K562 (cell line): ENCODE measurements around the gene ZC3H12A. TPM values are rescaled to one million over a fixed set of nuclear protein-coding genes. Genes with fewer than 3 reads are reported as not detected.

ENCODE experiments used
- AFF4 ChIP-seq: sonication (generic); formaldehyde crosslinking; IDR thresholded peaks from 2 replicates; pipeline ENCODE4 v1.8.0; 2023; ENCODE audit warnings: mild to moderate bottlenecking, missing genetic modification reagents
- ATF7 ChIP-seq: fragments of 450-650 bp; IDR thresholded peaks from 2 replicates; pipeline ENCODE4 v1.7.1; 2014; ENCODE audit warnings: mild to moderate bottlenecking, moderate library complexity
- CREB3 ChIP-seq: fragments of 450-650 bp; conservative IDR thresholded peaks from 2 replicates; pipeline ENCODE4 v1.6.1; 2016; ENCODE audit warnings: missing genetic modification characterization, low read depth, mild to moderate bottlenecking, missing compliant biosample characterization, moderate library complexity
- NR4A1 ChIP-seq, 2 experiments: fragments of 250-450 bp in 1 of 2; fragments of 450-650 bp in 1 of 2; sonication (Bioruptor Pico) in 1 of 2; IDR thresholded peaks; 2 replicates each; pipeline versions ENCODE4 v1.4.0 to v1.6.1; 2016 to 2020; ENCODE audit warnings: mild to moderate bottlenecking in 2 of 2, missing compliant biosample characterization in 1 of 2, missing genetic modification characterization in 1 of 2, moderate library complexity in 1 of 2
- POLR2B ChIP-seq: fragments of 450-650 bp; IDR thresholded peaks from 2 replicates; pipeline ENCODE4 v1.6.1; 2018; ENCODE audit warnings: low read depth; ENCODE audit not compliant: partially characterized antibody
- PTRF ChIP-seq: fragments of 450-650 bp; IDR thresholded peaks from 2 replicates; pipeline ENCODE4 v1.6.1; 2016; ENCODE audit warnings: mild to moderate bottlenecking, missing genetic modification characterization, missing compliant biosample characterization
- SMAD1 ChIP-seq: fragments of 150-350 bp; IDR thresholded peaks from 2 replicates; pipeline ENCODE4 v1.6.1; 2014; ENCODE audit warnings: low read length, low read depth; ENCODE audit not compliant: partially characterized antibody
- SREBF2 ChIP-seq: sonication (generic); formaldehyde crosslinking; IDR thresholded peaks from 2 replicates; pipeline ENCODE4 v1.4.0; 2020; ENCODE audit warnings: mild to moderate bottlenecking, missing genetic modification reagents
- TCF3 ChIP-seq: sonication (generic); formaldehyde crosslinking; IDR thresholded peaks from 2 replicates; pipeline ENCODE4 v1.4.0; 2020; ENCODE audit warnings: mild to moderate bottlenecking, missing genetic modification reagents
- UBTF ChIP-seq, 2 experiments: IDR thresholded peaks; 2 replicates each; pipeline ENCODE4 v1.6.1; 2012; ENCODE audit warnings: improper control_type of control experiment in 2 of 2, low read depth in 2 of 2, low read length in 2 of 2, borderline replicate concordance in 1 of 2
- ZBTB9 ChIP-seq: fragments of 450-650 bp; formaldehyde crosslinking; IDR thresholded peaks from 2 replicates; pipeline ENCODE4 v1.4.0; 2020; ENCODE audit warnings: mild to moderate bottlenecking, moderate library complexity
- ZMIZ1 ChIP-seq, 2 experiments: fragments of 150-350 bp in 1 of 2; IDR thresholded peaks; 2 replicates each; pipeline ENCODE4 v1.6.1; 2012 to 2016; ENCODE audit warnings: low read depth in 2 of 2, low read length in 2 of 2, mild to moderate bottlenecking in 1 of 2, moderate library complexity in 1 of 2
- polyA plus RNA-seq, 8 experiments: library from polyadenylated mRNA; depleted of rRNA in 4 of 8; stranded (reverse) in 5 of 8; unstranded in 3 of 8; fragments of >200 nt; fragmentation: Nextera tagmentation in 2 of 8; fragmentation: Illumina TruSeq in 1 of 8; extraction: Ambion mirVana in 2 of 8; extraction: Trizol in 1 of 8; gene quantifications; 2 replicates each; pipeline versions ENCODE4 v1.2.1 to v1.2.3, GENCODE V29; 2011 to 2014; ENCODE audit warnings: inconsistent platforms in 1 of 8, missing spikeins in 1 of 8
- total RNA-seq, 7 experiments: library from RNA; depleted of rRNA in 6 of 7; stranded (reverse); fragments of >200 nt in 6 of 7; fragmentation: Illumina TruSeq in 2 of 7; extraction: Trizol in 2 of 7; gene quantifications; 2 replicates each; pipeline versions ENCODE4 v1.2.1 to v1.2.3, GENCODE V29; 2011 to 2021; ENCODE audit warnings: low replicate concordance in 1 of 7

Gene ZC3H12A
- total and polyA plus RNA-seq, 9 of the 15 experiments (the other 6 are each of a cell fraction or from before 2014, with no cell fraction given) = 0.14 to 9.4 (median 6.7) TPM

GRCh38 chr1:37514350-37515184 lies 40.2 kb downstream of the ZC3H12A start, which contains the start of gene MEAF6 (continued):
- 0 out of 2 replicates have a peak, but pooled peaks have one; percentile 43 for TF ChIP-seq ZBTB9 (CRISPR knock-in tag)
- TF ChIP-seq NR4A1 (CRISPR knock-in tag; IDR thresholded peaks at IDR 0.05) = 0 out of 2 replicates have a peak, but pooled peaks have one; percentile 68
- TF ChIP-seq NR4A1 (tag; IDR thresholded peaks at IDR 0.05) = peak; percentile 87
- peak; percentile 64 for TF ChIP-seq SMAD1
- peak; percentile 82 for TF ChIP-seq ATF7
- TF ChIP-seq TCF3 (CRISPR knock-in tag) = 0 out of 2 replicates have a peak, but pooled peaks have one; percentile 16
- no peak for TF ChIP-seq ZMIZ1 (IDR thresholded peaks at IDR 0.05; ENCODE audit: low read depth in 2 of 2, low read length in 2 of 2)
- TF ChIP-seq UBTF (IDR thresholded peaks at IDR 0.05; ENCODE audit: borderline replicate concordance in 1 of 2, low read depth in 2 of 2, low read length in 2 of 2) = peak; percentile 24 to 47; a peak in 2 of 4 replicates
- 0 out of 2 replicates have a peak, but pooled peaks have one; percentile 60 for TF ChIP-seq CREB3
- TF ChIP-seq SREBF2 = no peak
- TF ChIP-seq POLR2B = peak; percentile 91
- no peak for TF ChIP-seq PTRF (tag)
- no peak for TF ChIP-seq AFF4 (CRISPR knock-in tag)
